GM19351 (cell line): ENCODE data around the gene COP1.
"Not testable (repeated sequence)": the region's sequence is repeated elsewhere in the genome, so short reads cannot be mapped to it uniquely, and the experiment has no call there.

Experiments used
- ATAC-seq: cut with Tn5 transposase; IDR thresholded peaks from one replicate; pipeline ENCODE4 v1.9.1; 2021; ENCODE audit warnings: mild to moderate bottlenecking, moderate library complexity; ENCODE audit not compliant: unreplicated experiment

COP1 gene

DNA sequence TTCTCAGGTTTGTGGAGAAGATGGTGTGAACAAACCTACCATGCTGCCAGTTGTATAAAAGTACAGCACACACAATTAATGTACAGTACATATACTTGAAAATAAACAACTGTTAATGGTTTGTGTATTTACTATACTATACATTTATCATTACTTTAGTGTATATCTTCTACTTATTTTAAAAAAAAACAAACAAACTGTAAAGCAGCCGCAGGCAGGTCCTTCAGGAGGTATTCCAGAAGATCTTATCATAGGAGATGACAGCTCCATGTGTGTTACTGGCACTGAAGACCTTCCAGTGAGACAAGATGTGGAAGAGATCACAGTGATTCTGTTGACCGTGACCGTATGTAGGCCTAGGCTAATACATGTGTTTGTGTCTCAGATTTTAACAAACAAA, 155.7 kb downstream of the COP1 start:
- no peak for ATAC-seq

DNA sequence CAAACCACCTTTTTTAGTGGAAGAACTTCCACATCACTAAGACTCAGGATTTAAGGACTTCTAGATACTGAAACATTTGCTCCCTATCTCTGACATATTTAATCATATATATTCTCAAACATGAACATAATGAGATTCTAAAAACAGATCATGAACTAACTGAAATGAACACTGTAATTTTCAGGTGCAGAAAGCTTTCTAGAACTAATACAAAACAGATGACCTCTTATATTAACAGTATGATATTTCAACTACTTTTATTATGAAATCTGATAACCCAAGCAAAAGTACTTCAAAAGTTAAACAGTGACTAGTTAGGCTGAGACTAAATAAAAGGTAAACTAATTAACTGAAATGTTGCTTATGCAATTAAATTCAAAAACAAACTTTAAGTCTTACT, 157.5 kb downstream of the COP1 start:
- ATAC-seq = no peak

DNA sequence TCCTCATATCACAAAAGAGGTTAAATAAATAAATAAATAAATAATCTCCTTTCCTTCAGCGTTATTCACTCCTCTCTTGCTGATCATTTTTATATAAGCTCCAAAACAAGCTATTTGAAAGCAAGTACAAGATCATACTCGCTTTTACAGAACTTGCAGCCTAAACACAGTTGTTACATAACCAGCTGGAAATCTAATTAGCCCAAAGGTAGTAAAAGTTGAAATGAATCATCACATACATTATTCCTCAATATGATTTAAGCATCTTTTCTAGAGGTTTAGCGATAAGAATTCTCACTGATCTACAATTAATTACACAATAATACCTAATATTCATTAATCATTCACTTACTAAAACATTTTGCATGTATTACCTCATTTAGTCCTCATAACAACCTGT, 160.2 kb downstream of the COP1 start:
- no peak for ATAC-seq

DNA sequence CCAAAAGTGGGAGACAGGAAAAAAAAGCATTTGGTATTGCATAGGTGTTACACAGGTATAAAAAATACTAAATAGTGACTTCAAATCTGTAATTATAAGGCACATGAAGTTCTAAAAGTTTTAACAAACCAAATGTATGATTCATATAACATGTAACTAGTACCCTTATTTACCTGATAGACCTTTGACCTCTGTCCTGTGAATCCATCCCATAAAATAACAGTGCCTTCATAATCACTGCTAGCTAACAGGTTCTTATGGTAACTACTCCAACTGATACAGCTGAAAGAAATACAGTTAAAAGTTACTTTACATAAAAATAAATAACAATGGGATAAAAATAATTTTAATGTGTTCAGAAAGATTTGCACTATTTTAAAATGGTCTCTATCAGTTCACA, 163.5 kb downstream of the COP1 start:
- no peak for ATAC-seq

DNA sequence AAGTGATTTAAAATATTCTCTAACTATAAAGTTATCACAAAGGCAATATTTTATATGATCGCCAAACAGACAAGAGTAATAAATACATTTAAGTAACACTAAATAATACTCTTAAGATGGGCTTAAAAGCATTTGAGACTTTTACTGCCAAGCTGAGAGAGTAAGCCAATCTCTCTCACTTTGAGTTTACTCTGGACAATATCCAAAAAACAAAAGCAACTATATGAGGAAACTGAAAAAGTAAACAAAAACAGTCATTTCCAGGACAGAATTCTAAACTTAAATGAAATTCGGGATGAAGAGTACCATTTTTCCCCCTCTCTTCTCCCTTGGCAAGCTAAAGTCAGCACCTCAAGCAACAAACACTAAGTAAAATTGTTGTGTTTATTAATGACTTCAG, 173.2 kb downstream of the COP1 start:
- no peak for ATAC-seq

DNA sequence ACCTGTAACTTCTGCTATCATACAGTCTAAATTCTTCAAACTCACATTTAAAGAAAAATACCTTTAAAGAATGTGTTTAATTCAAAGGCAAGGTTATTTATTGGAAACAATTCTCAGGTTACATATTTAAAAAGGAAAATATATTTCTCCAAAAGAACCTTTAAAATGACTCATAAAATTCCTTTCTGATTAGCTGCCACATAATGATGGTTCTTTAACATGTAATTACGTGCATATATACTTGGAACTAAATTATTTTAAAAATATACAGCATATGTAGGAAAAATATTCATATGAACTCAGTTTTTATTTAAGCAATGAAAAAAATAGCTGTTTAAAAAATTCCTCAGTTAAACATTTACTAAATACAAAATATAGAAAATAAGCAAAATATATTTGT, 173.6 kb downstream of the COP1 start:
- no peak for ATAC-seq

DNA sequence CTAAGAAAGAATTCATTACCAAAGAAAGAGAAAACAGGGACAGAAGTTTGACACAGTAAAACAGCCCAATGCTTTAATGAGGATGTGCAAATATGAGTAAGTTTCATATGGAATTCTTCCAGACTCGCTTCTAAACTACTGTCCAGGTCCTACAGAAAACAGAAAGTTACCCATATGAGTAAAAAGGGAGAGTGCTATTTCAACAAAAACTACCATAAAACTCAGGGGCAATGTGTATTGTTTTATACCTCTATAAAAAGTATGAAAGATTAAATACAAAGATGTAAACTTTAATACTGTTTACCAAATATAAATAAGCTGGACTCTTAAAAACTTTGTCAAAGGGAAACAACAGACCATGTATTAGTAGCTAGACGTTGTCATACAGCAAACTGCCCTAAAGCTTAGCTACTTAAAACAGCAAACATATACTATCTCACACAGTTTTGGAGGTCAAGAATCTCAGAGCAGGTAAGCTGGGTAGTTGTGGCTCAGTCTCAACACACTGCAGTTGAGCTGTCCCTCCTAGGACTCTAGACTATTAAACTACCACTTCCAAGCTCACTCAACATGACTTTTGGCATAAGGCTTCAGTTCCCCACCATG, 174.9 kb downstream of the COP1 start:
- ATAC-seq = no peak

DNA sequence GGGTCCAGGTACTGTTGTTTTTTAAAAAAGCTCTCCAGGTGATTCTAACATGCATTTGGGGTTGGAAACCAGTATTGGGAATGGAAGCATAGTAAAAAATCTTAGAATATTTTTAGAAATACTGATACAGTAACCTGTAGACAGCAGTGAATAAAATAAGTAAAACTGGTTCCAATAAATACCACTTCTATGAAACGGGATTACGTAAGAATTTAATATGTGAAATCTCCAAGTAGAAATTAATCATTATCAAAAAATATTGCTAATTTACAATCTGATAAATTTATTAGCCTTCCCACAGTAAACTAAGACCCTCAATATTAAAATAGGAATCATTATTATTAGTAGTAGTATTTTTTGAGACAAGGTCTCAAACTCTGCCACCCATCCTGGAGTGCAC, 177.5 kb downstream of the COP1 start:
- no peak for ATAC-seq

DNA sequence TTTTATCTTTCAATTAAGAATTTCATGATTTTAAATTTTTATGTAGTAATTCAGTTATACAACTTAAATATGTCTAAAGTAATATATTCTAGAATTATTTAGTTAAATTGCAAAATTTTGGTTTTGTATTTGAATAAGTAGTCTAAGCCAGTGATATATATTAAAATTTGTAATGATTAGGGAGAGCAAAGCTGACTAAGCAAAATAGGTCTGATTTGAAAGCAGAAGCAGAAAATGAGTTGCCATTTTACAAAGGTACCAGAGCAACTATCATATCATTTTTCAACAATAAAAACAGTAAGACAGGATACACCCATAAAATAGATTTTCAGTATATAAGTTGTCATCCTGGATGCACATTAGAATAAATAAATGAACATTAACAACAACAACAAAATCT, 177.9 kb downstream of the COP1 start:
- no peak for ATAC-seq

DNA sequence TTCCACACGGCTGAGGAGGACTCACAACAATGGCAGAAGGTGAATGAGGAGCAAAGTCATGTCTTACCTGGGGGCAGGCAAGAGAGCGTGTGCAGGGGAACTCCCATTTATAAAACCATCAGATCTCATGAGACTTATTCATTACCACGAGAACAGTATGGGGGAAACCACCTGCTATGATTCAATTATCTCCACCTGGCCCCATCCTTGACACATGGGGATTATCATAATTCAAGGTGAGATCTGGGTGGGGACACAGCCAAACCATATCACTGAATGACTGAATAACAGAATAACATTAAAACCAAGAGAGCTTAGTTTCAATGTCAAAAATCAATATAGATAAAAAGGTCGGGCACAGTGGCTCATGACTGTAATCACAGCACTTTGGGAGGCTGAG, 179.2 kb downstream of the COP1 start:
- ATAC-seq = not testable (repeated sequence)

DNA sequence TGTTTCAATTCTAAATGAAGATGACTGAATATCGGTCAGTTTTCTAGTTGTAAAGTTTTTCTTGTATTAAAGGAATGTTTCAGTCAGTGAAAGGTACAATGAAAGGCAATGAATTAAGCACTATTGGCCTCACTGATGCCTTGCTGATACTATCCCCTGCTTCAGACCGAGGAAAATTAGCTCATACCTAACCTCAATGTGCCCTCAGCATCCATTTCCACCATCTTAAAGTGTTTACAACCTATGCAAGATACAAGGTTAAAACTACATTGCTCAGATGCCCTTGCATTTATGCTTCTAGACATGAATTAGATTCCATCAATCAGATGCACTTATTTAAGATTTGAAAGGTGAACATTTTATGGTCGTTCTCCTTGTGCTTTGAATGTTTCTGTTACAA, 184.5 kb downstream of the COP1 start:
- no peak for ATAC-seq

DNA sequence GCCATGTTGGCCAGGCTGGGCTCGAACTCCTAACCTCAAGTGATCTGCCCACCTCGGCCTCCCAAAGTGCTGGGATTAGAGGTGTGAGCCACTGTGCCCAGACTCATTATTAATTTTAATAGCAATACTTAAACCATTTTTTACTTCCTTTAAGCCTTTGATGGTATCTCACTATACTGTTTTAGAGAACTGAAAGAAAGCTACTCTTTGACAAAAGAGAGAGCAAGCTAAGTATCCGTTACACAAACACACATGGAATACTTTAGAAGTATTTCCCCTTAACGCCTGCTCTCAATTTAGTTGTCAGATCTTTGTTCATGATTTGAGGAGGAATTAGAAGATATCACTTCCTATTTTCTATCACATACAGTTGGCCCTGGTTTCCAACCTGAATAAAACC, 189.4 kb downstream of the COP1 start:
- ATAC-seq = peak; percentile 66

DNA sequence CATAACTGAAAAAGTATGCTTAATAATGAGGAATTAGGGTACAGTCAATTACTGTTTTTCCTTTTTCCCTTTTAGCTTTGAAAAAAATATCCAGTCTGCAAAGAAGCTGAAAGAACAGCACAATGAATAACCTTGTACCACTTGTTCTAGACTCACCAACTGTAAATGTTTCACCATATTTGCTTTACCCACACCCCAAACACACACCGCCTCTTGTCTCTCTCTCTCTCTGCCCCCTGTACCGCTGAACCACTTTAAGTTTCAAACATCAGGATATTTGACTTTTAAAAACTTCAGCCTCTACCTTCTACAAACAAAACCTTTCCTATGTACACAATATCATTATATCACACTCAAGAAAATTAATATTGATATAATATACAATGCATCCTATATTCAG, 197.1 kb downstream of the COP1 start:
- no peak for ATAC-seq

DNA sequence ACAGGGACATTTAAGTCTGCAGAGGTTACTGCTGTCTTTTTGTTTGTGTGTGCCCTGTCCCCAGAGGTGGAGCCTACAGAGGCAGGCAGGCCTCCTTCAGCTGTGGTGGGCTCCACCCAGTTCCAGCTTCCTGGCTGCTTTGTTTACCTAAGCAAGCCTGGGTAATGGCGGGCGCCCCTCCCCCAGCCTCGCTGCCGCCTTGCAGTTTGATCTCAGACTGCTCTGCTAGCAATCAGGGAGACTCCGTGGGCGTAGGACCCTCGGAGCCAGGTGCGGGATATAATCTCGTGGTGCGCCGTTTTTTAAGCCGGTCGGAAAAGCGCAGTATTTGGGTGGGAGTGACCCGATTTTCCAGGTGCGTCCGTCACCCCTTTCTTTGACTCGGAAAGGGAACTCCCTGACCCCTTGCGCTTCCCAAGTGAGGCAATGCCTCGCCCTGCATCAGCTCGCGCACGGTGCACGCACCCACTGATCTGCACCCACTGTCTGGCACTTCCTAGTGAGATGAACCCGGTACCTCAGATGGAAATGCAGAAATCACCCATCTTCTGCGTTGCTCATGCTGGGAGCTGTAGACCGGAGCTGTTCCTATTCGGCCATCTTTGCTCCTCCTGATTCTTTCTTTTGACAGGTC, 199.2 kb downstream of the COP1 start:
- not testable (repeated sequence) for ATAC-seq

DNA sequence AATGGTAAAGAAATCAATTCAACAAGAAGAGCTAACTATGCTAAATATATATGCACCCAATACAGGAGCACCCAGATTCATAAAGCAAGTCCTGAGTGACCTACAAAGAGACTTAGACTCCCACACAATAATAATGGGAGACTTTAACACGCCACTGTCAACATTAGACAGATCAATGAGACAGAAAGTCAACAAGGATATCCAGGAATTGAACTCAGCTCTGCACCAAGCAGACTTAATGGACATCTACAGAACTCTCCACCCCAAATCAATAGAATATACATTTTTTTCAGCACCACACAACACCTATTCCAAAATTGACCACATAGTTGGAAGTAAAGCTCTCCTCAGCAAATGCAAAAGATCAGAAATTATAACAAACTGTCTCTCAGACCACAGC, 212.4 kb downstream of the COP1 start:
- ATAC-seq = not testable (repeated sequence)

DNA sequence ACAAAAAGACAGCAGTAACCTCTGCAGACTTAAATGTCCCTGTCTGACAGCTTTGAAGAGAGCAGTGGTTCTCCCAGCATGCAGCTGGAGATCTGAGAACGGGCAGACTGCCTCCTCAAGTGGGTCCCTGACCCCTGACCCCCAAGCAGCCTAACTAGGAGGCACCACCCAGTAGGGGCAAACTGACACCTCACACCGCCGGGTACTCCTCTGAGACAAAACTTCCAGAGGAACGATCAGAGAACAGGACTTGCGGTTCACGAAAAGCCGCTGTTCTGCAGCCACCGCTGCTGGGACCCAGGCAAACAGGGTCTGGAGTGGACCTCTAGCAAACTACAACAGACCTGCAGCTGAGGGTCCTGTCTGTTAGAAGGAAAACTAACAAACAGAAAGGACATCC, 214.3 kb downstream of the COP1 start:
- not testable (repeated sequence) for ATAC-seq

DNA sequence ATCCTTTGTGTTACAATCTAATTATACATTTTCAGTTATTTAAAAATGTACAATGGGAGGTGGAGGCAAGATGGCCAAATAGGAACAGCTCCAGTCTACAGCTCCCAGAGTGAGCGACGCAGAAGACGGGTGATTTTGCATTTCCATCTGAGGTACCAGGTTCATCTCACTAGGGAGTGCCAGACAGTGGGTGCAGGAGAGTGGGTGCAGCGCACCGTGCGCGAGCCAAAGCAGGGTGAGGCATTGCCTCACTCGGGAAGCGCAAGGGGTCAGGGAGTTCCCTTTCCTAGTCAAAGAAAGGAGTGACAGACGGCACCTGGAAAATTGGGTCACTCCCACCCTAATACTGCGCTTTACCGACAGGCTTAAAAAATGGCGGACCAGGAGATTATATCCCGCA, 214.9 kb downstream of the COP1 start:
- ATAC-seq = not testable (repeated sequence)

DNA sequence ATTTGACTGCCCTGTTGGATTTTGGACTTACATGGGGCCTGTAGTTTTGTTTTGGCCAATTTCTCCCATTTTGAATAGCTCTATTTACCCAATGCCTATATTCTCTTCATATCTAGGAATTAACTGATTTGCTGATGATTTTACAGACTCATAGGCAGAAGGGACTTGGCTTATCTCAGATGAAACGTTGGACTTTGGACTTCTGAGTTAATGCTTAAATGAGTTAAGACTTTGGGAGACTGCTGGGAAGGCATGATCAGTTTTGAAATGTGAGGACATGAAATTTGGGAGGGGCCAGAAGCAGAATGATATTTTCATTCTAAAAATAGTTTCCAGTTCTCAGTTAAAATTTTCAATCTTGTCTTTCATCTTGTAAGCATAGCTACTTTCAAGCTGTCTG, 222.3 kb downstream of the COP1 start:
- ATAC-seq = no peak

DNA sequence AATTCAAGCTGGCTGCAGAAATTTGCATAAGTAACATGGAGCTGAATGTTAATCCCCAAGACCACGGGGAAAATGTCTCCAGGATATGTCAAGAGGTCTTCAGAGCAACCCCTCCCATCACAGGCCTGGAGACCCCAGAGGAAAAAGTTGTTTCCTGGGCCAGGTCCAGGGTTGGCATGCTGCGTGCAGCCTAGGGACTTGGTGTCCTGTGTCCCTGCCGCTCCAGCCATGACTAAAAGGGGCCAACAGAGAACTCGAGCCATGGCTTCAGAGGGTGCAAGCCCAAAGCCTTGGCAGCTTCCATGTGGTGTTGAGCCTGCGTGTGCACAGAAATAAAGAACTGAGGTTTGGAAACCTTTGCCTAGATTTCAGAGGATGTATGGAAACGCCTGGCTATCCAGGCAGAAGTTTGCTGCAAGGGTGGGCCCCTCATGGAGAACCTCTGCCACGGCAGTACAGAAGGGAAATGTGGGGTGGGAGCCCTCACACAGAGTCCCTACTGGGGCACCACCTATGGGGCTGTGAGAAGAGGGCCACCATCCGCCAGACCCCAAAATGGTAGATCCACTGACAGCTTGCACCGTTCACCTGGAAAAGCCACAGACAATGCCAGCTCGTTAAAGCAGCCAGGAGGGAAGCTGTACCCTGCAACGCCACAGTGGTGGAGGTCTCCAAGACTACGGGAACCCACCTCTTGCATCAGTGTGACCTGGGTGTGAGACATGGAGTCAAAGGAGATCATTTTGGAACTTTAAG, 222.9 kb downstream of the COP1 start:
- ATAC-seq = no peak

DNA sequence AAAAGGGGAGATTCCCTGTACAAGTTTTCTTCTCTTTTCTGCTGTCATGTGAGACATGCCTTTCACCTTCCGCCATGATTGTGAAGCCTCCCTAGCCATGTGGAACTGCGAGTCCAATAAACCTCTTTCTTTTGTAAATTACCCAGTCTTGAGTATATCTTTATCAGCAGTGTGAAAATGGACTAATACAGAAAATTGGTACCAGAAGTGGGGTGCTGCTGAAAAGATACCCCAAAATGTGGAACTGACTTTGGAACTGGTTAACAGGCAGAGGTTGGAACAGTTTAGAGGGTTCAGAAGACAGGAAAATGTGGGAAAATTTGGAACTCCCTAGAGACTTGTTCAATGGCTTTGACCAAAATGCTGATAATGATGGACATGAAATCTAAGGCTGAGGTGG, 223.7 kb downstream of the COP1 start:
- ATAC-seq = not testable (repeated sequence)

DNA sequence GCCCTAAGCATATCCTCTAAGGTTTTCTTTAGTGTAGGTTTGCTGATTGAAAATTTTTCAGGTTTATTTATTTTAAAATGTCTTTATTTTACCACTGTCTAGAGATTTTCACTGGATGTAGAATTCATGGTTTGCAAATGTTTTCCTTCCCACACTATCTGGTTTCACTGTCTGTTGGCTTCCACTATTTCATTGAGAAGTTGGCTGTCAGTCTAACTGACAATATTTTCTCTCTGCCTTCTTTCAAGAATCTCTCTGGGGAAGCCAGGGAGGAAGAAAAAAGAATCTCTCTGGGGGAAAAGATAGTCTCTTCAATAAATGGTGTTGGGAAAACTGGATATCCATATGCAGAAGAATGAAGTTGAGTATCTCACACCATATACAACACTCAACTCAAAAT, 226.0 kb downstream of the COP1 start:
- ATAC-seq = no peak

DNA sequence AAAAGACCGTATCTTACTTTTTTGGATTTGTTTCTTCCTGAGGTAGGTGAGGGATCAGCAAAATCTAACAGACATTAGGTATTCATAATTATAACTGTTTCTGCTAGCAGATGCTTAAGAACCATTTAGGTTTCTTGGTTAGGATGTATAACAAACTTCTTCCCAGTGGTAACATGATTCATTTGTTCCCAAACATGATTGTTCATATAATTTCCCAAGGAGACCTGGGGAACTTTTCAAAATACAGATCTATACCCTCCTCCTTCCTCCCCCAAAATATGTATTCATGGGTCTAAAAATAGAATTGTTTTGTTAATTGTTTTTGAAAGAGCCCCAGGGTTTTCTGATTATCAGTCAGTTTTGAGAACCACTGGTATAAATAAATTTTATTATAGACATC, 228.2 kb downstream of the COP1 start:
- no peak for ATAC-seq
